Measurements from ENCODE around the gene ODF2.

ODF2 gene

GRCh38 chr9:128528445-128529160 lies 72.8 kb downstream of the ODF2 start:
- no peak for DNase-seq (ENCODE audit: low spot score)

GRCh38 chr9:128529191-128529590 lies 73.4 kb downstream of the ODF2 start:
- no peak for DNase-seq (ENCODE audit: low spot score)

GRCh38 chr9:128532581-128532980 lies 76.8 kb downstream of the ODF2 start:
- no peak for DNase-seq (ENCODE audit: low spot score)

- DNase-seq (ENCODE audit: low spot score) = no peak
Measured at GRCh38 chr9:128540634-128541360, 85.0 kb downstream of the ODF2 start.

- DNase-seq (ENCODE audit: low spot score) = no peak
Measured at GRCh38 chr9:128546504-128546903, 90.7 kb downstream of the ODF2 start.

GRCh38 chr9:128548876-128549275 lies 93.1 kb downstream of the ODF2 start:
- DNase-seq (ENCODE audit: low spot score) = no peak

- DNase-seq (ENCODE audit: low spot score) = no peak
Measured at GRCh38 chr9:128550226-128550625, 94.4 kb downstream of the ODF2 start.
